ENCODE results near the gene ATL1.

The ATL1 gene

GRCh38 chr14:50599700-50600444 lies 39.9 kb downstream of the ATL1 start:
- TF ChIP-seq CTCF (IDR thresholded peaks at IDR 0.05; ENCODE audit: insufficient read depth, low read depth, low read length, missing control alignments), result peak; percentile 52
- peak; percentile 55 for DNase-seq (ENCODE audit: low read depth)
- H3K4me3 ChIP-seq (ENCODE audit: low read depth, low read length), result no peak overlapping the region

GRCh38 chr14:50600849-50601248 lies 40.9 kb downstream of the ATL1 start:
- DNase-seq (ENCODE audit: low read depth), result no peak

GRCh38 chr14:50601394-50601793 lies 41.4 kb downstream of the ATL1 start:
- TF ChIP-seq CTCF (IDR thresholded peaks at IDR 0.05; ENCODE audit: insufficient read depth, low read depth, low read length, missing control alignments), result no peak
- no peak for DNase-seq (ENCODE audit: low read depth)
- H3K4me3 ChIP-seq (ENCODE audit: low read depth, low read length), result no peak overlapping the region

More at GRCh38 chr14:50600849-50601248, 40.9 kb downstream of the ATL1 start:
- no peak overlapping the region for H3K4me3 ChIP-seq (ENCODE audit: low read depth, low read length)
- no peak for TF ChIP-seq CTCF (IDR thresholded peaks at IDR 0.05; ENCODE audit: insufficient read depth, low read depth, low read length, missing control alignments)

- no peak for DNase-seq (ENCODE audit: low read depth)
- H3K4me3 ChIP-seq (ENCODE audit: low read depth, low read length), result no peak overlapping the region
- TF ChIP-seq CTCF (IDR thresholded peaks at IDR 0.05; ENCODE audit: insufficient read depth, low read depth, low read length, missing control alignments), result no peak
Observed at GRCh38 chr14:50602035-50602434, 42.1 kb downstream of the ATL1 start.

- TF ChIP-seq CTCF (IDR thresholded peaks at IDR 0.05; ENCODE audit: insufficient read depth, low read depth, low read length, missing control alignments), result no peak
- no peak for DNase-seq (ENCODE audit: low read depth)
- no peak overlapping the region for H3K4me3 ChIP-seq (ENCODE audit: low read depth, low read length)
Observed at GRCh38 chr14:50603565-50603964, 43.6 kb downstream of the ATL1 start.

- TF ChIP-seq CTCF (IDR thresholded peaks at IDR 0.05; ENCODE audit: insufficient read depth, low read depth, low read length, missing control alignments), result no peak
- no peak for DNase-seq (ENCODE audit: low read depth)
- H3K4me3 ChIP-seq (ENCODE audit: low read depth, low read length), result no peak overlapping the region
Observed at GRCh38 chr14:50605766-50606165, 45.8 kb downstream of the ATL1 start.

- DNase-seq (ENCODE audit: low read depth), result no peak
- no peak for TF ChIP-seq CTCF (IDR thresholded peaks at IDR 0.05; ENCODE audit: insufficient read depth, low read depth, low read length, missing control alignments)
- no peak overlapping the region for H3K4me3 ChIP-seq (ENCODE audit: low read depth, low read length)
Observed at GRCh38 chr14:50606468-50606867, 46.5 kb downstream of the ATL1 start.

Data from GM12865 (cell line).